ENCODE results near the gene ZDHHC1.

Gene ZDHHC1

GRCh38 chr16:67447508-67448076 is 31.3 kb upstream of the ZDHHC1 start:
- DNase-seq = no peak

GRCh38 chr16:67446968-67447507 is 30.8 kb upstream of the ZDHHC1 start:
- DNase-seq = no peak

DNA sequence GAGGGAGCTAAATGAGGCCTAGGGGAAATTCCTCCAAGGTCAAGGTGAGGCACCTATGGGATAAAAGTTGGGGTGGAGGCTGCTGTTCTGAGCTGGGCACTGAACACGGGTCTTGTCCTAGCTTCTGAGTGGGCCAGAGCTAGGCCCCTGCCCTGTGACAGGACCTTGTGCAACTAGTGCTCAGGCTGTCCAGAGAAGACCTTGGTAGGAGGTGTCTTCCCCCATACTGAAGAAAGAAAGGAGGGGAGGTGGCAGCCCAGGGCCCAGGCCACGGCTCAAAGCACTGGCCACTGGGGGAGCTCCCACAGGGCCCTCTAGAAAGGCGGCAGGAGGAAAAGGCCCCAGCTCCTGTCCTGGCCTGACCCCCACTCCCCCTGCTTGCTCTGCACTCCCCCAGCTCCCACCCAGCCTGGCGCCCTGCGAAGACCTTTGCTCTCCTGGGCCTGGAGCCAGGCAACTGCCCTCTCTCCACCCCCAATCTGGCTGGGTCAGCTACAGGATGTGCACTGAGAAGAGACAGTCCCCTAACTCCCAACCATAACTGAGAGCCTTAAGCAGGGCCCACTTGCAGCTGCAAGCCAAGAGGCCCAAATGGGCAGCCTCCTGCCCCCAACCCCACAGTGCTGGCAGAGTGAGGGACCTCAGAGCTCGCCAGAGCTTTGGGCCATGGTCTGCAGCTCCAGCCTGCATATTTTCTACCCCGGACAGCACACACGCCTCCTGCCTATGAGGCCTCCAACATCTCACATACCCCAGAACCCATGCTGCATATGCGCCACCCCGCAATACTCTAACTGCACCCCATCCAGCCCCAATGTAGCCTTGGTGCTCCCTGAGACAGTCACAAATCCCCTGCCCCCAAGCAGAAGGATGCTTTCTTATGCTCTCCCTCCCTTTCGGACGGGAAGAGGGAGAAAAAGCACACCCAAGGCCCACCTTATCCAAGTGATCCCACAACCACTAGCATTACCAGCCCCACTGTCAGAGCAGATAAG is 29.9 kb upstream of the ZDHHC1 start:
- no peak for DNase-seq

GRCh38 chr16:67445441-67445912 is 29.2 kb upstream of the ZDHHC1 start:
- DNase-seq = no peak

DNA sequence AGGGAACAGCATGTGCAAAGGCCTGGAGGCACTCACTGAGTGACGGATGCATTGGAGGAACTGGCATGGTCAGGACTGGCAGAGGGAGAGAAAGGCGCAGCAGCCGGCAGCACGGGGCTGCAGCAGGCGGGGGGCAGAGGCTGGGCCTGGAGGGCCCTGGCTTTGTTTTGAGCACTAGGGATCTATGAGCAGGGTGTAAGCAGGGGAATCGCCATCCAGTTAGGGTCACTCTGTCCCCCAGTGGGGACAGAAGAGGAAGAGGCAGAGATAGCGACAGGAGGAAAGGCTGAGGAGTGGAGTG is 28.8 kb upstream of the ZDHHC1 start:
- DNase-seq = no peak

DNA sequence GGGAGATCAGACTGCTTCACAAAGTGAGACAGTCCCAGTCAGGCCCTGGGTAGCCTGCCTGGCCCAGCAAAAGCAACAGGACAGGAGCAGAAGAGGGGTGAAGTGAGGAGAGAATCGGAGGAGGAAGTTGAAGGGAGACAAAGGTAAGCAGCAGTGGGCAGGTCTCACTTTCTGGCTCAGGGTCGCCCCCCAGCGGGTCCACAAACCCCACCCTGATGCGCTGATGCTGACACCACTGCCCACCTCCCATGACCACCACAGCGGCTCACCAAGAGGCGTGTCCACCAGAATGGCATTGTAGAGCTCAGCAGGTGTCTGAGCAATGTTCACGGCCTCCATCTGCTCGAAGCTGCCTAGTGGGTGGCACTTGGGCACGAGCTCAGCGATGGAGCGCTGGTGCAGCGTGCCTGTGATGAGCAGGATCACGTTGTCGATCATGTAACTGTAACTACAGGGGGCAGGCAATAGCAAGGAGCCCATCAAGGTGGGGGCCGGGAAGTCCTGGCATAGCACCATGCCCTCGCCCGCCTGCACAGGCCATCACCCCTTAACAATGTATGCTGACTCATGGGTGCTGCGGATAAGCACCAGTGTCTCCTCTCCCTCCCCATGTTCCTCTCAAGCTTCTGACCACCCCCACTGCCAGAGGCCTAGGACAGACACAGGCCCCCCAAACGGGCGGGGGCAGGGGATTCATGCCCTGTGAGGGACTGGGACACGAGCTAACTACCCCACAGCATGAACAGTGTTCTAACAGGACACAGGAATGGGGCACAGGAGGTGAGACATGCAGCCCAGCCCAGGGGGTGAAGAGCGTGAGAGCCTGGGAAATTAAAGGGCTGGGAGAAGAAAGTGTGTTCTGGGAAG is 28.2 kb upstream of the ZDHHC1 start:
- DNase-seq = no peak

DNA sequence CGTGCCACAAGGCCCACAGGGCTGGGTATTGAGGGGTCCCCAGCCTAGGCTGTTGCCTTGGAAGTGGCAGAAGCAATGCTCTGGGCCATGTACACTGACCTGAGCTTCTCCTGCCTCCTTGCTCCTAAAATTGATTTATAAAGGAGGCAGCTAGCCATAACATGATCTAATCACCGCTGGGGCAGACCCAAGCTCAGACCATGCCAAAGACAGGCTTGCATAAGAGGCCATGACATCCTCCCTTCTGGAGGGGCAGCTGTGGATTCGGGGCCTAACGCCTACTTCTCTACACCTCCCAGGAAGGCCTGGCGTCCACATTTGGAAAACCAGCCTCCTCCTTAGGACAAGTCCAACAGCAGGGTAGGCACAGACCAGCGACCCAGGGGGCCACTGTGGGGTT is 27.0 kb upstream of the ZDHHC1 start:
- no peak for DNase-seq

DNA sequence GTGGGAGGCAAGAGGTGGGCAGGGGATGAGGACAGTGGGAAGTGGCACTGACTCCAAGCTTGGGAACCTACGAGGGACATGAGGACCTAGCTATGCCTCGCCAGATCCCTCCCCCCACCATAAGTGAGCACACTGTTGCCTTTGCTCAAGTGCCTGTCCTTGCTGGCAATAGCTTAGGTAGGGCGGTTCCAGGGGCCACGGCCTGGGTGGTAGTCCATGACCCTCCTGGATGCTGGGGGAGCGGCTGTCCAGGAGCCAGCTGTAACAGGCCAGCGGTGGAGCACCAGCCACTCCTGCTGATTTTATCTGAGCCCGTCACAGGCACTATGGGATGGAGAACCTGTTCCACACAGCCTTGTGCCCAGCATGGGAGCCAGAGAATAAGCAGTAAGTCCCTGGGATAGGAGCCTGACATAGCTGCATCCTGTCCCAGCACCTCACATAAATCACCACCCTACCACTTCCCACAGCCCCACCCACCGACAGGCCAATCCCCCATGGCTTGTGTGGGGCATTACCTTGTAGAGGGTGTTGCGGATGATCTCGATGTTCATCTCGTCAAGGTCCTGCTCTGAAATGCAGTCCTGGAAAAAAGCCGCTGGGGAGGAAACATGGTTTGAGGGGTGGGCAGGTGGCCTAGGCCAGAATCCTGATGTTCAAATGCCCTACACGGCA is 26.4 kb upstream of the ZDHHC1 start:
- no peak for DNase-seq

- DNase-seq = no peak
Observed at GRCh38 chr16:67441907-67442306, 25.6 kb upstream of the ZDHHC1 start.

DNA sequence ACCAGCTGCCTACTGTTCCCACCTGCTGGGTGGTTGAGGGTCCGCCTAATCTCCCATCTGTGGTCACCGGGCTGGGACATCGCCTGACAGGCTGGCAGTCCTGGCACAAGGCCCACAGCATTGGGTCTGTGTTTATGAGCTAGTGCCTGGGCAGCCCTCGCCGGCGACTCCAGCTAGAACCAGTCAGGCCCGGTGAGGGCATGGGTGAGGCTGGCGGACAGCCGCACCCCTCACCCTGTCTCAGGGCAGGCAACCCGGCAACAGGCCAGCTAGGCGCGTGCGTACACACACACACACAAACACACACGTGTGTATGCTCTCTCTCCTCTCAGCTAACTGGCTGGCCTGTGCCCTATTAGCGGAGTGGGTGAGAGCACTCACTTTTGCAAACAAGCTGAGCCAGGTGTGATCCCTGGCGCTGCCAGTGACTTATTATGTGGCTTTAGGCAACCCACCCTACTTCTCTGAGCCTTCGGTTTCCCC is 25.0 kb upstream of the ZDHHC1 start:
- DNase-seq = no peak

GRCh38 chr16:67438824-67439393 is 22.6 kb upstream of the ZDHHC1 start:
- no peak for DNase-seq

GRCh38 chr16:67438098-67438791 is 22.0 kb upstream of the ZDHHC1 start:
- no peak for DNase-seq

- no peak for DNase-seq
Observed at GRCh38 chr16:67437513-67437912, 21.2 kb upstream of the ZDHHC1 start.

DNA sequence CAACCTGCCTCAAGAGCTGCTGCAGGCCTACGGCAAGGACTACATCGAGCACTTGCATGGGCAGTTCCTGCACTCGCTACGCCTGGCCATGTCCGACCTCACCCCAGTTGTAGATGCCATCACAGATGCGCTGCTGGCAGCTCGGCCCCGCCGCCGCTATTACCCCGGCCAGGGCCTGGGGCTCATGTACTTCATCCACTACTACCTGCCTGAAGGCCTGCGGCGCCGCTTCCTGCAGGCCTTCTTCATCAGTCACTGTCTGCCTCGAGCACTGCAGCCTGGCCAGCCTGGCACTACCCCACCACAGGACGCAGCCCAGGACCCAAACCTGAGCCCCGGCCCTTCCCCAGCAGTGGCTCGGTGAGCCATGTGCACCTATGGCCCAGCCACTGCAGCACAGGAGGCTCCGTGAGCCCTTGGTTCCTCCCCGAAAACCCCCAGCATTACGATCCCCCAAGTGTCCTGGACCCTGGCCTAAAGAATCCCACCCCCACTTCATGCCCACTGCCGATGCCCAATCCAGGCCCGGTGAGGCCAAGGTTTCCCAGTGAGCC is 20.4 kb upstream of the ZDHHC1 start:
- no peak for DNase-seq

DNA sequence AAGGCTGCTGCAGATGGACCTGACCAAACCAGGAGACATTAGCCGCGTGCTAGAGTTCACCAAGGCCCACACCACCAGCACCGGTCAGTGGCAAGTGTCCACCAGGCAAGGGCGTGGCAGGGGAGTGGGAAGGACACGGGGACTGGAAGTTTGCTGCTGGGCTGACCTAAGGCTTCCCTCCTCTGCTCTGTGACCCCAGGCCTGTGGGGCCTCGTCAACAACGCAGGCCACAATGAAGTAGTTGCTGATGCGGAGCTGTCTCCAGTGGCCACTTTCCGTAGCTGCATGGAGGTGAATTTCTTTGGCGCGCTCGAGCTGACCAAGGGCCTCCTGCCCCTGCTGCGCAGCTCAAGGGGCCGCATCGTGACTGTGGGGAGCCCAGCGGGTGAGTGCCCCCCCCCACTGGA is 19.5 kb upstream of the ZDHHC1 start:
- no peak for DNase-seq

DNA sequence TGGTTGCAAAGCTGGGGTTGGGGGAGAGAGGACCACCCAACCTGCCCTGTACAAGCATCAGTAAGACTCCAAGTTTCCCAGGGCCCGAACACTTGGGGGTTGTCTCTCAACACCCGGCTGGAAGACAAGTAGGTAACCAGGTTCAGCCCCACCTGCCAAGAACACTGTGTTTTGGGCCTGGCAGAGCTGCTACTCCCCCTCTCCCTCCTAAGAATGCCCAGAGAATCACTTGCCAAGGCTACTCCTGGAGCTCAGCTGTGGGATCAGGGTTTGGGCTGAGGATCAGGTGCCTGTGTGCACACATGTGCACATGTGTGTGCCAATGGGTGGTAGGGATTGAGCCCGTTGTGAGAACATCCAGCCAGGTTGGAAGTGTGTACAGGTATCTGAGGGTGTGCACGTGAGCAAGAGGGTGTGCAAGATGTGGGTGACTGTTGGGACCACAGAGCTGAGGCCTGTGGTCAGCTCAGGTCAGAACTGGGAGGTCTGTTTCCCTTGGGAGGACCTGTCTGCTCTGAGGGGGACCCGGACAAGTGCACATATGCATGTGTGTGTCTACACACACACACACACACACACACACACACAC is 16.9 kb upstream of the ZDHHC1 start:
- no peak for DNase-seq

DNA sequence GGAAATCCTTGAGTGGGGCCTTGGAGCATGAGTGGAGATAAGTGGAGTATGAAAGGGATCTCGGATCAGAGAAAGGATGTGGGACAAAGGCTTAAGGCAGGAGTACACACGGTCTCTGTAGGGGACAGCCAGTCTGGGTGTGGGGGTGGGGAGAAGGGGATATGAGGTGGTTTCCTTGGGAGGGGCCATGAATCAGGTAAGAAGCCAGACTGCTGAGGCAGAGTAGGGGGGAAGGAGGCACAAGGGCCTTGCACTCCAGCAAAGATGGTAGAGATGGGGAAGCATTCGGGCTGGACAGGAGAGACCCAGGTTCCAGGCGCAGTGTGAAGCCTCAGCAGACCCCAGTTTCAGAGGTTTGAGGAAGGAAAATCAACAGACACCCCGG is 16.2 kb upstream of the ZDHHC1 start:
- DNase-seq = no peak

DNA sequence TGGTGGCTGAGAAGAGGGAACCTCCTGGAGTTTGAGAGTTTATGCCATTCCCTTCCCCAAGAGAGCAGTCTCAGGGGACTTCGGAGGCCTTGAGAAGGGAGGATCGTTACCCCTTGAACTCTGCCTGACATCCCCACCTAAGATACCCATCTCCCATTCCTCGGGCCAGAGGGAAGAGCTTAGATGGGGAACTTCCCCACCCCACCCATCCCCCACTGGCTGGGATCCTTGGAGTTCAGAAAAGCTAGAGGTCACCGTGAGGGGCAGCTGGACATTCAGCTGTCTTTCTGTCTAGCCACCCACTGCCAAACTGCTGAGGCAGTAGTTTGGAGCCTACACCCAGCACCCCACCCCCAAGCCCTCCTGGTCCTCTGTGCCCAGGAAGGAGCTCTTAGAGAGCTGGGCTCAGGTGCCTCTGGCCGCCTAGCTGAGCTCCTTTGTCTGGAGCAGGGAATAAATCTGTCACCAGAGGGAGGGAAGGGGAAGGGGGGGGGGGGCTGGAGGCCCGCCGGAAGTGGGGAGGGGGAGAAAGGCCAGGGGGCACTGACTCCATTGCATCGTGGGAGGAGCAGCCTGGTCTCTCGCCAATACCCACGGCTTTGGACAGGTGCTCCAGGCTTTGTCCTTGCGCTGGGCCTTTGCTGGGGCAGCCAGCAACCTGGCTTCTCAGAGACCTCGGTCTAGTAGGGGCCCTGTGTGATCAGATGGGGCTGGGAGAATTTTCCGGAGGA is 15.7 kb upstream of the ZDHHC1 start:
- no peak for DNase-seq

GRCh38 chr16:67430977-67431774 is 14.9 kb upstream of the ZDHHC1 start, which contains the start of gene HSD11B2:
TSS of gene HSD11B2 (plus strand) at chr16:67431121. CDS start at chr16:67431249, 128 bp downstream.
- DNase-seq = peak; percentile 24

All from activated gamma-delta T cell (primary cell).